ENCODE results near the gene TNK2. TPM values are rescaled to one million over a fixed set of nuclear protein-coding genes. Genes with fewer than 3 reads are reported as not detected.

Gene TNK2
- total RNA-seq, 2 experiments from 2014 or later, result 150 to 177 TPM

DNA sequence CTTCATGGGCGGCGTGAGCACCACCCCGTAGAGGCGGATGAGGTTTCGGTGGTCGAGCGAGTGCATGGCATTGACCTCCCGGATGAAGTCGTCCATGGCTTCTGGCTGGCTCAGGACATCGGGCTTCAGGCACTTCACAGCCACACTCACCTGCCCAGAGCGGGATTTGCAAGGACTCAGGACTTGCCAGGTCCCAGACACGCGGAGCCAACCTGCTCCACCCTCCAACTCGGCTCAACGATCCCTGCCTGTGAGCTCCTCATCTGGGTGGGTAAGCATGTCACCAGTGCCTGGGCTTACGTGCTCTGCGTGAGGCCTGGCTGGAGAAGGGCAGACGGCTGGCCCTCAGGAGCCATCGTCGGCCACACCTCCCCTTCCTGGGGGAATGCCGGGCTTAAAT lies 25.2 kb downstream of the TNK2 start:
- ATAC-seq (no peak), DNase-seq (no peak)
- Mint-ChIP-seq H3K4me3 (no peak overlapping the region), H3K27me3 (no peaks in the 10 kb centered on the region), H3K9me3 (ENCODE audit: low read depth) (no peaks in the 10 kb centered on the region), H3K27ac (no peak overlapping the region), H3K36me3 (peaks cover 23% of the 10 kb centered on the region), H3K4me1 (peaks cover 4% of the 10 kb centered on the region)
- CTCF ChIA-PET, result interaction anchor here (1.4 to 1.6 kb wide), 2 partner anchors 11 to 24 kb away, joined by 3 to 4 read pairs; no protein-coding TSS in a partner anchor

GRCh38 chr3:195882002-195882441 lies 26.3 kb downstream of the TNK2 start:
- no peaks in the 10 kb centered on the region for H3K9me3 Mint-ChIP-seq (ENCODE audit: low read depth)
- CTCF ChIA-PET, result interaction anchor here (1.4 kb wide), 1 partner anchor 23 kb away, joined by 3 read pairs; no protein-coding TSS in a partner anchor
- no peak overlapping the region for H3K27ac Mint-ChIP-seq
- peaks cover 18% of the 10 kb centered on the region for H3K36me3 Mint-ChIP-seq
- peaks cover 2% of the 10 kb centered on the region for H3K4me1 Mint-ChIP-seq
- H3K4me3 Mint-ChIP-seq, result no peak overlapping the region
- DNase-seq, result no peak
- H3K27me3 Mint-ChIP-seq, result no peaks in the 10 kb centered on the region
- no peak for ATAC-seq

GRCh38 chr3:195881276-195881988 lies 26.9 kb downstream of the TNK2 start:
- no peaks in the 10 kb centered on the region for H3K9me3 Mint-ChIP-seq (ENCODE audit: low read depth)
- peaks cover 2% of the 10 kb centered on the region for H3K4me1 Mint-ChIP-seq
- CTCF ChIA-PET, result no interaction called here
- ATAC-seq, result no peak
- no peak for DNase-seq
- H3K36me3 Mint-ChIP-seq, result peaks cover 19% of the 10 kb centered on the region
- H3K4me3 Mint-ChIP-seq, result no peak overlapping the region
- no peak overlapping the region for H3K27ac Mint-ChIP-seq
- H3K27me3 Mint-ChIP-seq, result no peaks in the 10 kb centered on the region

DNA sequence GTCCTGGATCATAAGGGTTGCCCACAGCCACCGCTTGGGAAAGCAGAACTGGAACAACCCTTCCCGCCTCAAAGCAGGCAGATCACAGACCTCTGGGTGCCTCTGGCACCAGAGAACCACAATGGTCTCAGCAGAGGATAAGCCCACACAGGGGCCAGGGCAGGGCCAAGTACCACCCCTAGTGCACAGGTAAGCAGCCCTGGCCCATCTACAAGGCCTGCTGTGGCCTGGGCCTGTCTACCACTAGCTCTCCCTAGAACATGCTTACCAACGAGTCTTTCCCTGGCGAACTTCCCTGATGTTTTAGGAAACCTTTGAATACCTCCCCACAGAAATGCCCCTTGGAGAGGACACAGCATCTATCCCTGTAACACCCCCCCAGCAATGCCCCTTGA lies 28.3 kb downstream of the TNK2 start:
- no peak for DNase-seq
- H3K27me3 Mint-ChIP-seq, result no peaks in the 10 kb centered on the region
- peaks cover 18% of the 10 kb centered on the region for H3K36me3 Mint-ChIP-seq
- ATAC-seq, result no peak
- CTCF ChIA-PET, result no interaction called here
- no peak overlapping the region for H3K4me3 Mint-ChIP-seq
- no peak overlapping the region for H3K27ac Mint-ChIP-seq
- H3K9me3 Mint-ChIP-seq (ENCODE audit: low read depth), result no peaks in the 10 kb centered on the region
- peaks cover 2% of the 10 kb centered on the region for H3K4me1 Mint-ChIP-seq

GRCh38 chr3:195879416-195880036 lies 28.8 kb downstream of the TNK2 start:
- Mint-ChIP-seq H3K27me3 (no peaks in the 10 kb centered on the region), H3K36me3 (peaks cover 18% of the 10 kb centered on the region), H3K4me1 (peaks cover 2% of the 10 kb centered on the region), H3K4me3 (no peak overlapping the region), H3K9me3 (ENCODE audit: low read depth) (no peaks in the 10 kb centered on the region), H3K27ac (peak overlapping the region; percentile 25)
- CTCF ChIA-PET, result no interaction called here
- no peak for ATAC-seq
- no peak for DNase-seq

DNA sequence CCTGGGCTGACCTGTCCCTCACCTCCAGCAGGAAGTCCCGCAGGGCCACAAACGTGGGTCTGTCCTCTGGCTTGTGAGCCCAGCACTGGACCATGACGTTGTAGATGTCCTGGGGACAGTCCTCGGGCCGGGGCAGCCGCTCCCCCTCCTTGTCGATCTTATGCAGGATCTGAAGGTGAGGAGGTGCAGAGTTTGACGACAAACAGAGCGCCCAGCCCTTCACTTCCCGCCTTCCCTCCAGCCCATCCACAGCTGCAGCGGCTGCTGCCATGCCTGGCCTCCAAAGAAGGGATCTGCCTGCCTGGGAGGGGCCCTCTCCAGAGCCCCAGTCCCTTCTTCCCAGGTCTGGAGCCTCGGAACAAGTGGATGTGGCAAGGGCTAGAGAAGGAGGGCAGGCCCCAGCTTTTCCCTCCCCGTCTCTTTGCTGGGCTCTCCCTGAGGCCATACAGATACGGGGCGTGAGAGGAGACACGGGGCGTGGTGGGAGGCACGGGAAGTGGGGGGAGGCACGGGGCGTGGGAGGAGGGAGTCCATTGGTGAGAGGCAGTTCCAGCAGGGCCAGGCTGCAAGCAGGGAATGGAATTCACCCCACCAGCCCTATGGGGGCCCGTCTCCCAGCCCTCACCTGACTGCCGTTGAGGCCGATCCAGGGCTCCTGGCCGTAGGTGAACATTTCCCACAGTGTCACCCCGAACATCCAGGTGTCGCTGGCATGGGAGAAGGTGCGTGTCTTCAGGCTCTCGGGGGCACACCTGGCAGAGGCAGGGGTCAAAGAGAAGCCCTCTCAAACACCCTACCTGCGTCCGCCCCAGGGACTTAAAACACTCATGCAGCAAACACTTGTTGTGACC lies 29.7 kb downstream of the TNK2 start:
- H3K36me3 Mint-ChIP-seq, result peaks cover 14% of the 10 kb centered on the region
- DNase-seq (no peak), ATAC-seq (no peak)
- H3K27me3 Mint-ChIP-seq, result no peaks in the 10 kb centered on the region
- CTCF ChIA-PET, result no interaction called here
- H3K27ac Mint-ChIP-seq, result no peak overlapping the region
- H3K9me3 Mint-ChIP-seq (ENCODE audit: low read depth), result no peaks in the 10 kb centered on the region
- H3K4me1 Mint-ChIP-seq, result peaks cover 2% of the 10 kb centered on the region
- H3K4me3 Mint-ChIP-seq, result no peak overlapping the region

DNA sequence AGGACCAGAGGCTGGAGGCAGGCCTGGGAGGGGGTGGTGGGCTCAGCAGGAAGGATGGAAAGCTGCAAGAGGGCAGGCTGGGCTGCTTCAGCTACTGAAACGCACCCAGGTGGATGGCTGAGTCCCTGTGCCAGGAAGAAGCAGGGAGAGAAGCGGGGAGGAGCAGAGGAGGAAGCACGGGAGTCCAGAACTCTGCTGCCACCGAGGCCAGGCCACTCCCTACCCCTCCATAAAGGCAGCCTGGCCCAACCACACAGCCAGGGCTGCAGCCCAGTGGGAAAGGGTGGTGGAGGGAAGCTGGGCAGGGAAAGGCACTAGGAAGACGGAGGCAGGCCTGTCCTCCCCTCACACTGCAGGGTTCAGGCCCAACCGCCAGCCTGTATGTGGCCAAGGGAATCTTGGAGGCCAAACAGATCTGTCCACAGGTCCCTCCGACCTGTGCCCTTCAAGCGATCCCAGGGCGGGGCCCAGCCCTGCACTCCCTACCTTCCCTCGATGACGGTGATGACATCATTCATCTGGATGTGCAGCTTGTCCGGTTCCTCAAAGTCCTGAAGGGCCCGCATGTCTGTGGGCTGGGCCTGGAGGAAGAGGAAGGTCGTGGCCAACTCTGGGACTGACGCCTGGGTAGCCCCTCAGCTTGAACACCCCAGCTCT lies 30.5 kb downstream of the TNK2 start:
- H3K27me3 Mint-ChIP-seq, result no peaks in the 10 kb centered on the region
- H3K36me3 Mint-ChIP-seq, result peaks cover 10% of the 10 kb centered on the region
- H3K4me3 Mint-ChIP-seq, result no peak overlapping the region
- ATAC-seq (no peak), DNase-seq (no peak)
- CTCF ChIA-PET, result no interaction called here
- H3K4me1 Mint-ChIP-seq, result peaks cover 2% of the 10 kb centered on the region
- H3K27ac Mint-ChIP-seq, result no peak overlapping the region
- no peaks in the 10 kb centered on the region for H3K9me3 Mint-ChIP-seq (ENCODE audit: low read depth)

DNA sequence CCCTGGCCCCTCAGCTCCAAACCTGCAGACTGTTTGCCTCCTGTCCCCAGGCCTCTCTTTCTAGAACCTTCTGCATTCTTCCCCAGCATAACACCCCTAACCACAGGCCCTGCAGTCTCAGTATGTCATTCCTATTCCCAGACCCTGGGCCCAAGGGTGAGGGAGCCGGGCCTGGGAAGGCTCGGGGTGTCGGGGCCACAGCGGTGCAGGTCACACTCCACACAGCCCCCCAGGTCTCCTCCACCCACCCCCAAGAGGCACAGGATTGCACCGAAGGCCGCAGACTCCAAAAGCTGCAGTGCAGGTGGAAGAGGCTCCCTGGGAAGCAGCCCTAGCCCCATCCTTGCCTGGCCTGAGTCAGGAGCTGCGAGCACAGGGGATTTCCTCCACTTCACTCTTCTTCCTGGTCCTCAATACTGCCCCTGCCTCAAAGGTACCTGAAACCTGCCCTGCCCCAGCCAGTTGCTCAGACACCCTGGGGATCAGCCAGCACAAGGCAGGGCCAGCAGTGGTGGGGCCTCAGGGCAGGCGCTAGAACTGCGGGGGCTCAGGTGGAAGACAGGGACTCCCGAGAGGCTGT lies 31.1 kb downstream of the TNK2 start:
- DNase-seq (no peak), ATAC-seq (no peak)
- peaks cover 10% of the 10 kb centered on the region for H3K36me3 Mint-ChIP-seq
- no peak overlapping the region for H3K4me3 Mint-ChIP-seq
- CTCF ChIA-PET, result interaction anchor here (1.5 kb wide), 1 partner anchor 17 kb away, joined by 4 read pairs; no protein-coding TSS in a partner anchor
- no peaks in the 10 kb centered on the region for H3K9me3 Mint-ChIP-seq (ENCODE audit: low read depth)
- peak overlapping the region; percentile 32 for H3K27ac Mint-ChIP-seq
- no peaks in the 10 kb centered on the region for H3K27me3 Mint-ChIP-seq
- H3K4me1 Mint-ChIP-seq, result peaks cover 2% of the 10 kb centered on the region

DNA sequence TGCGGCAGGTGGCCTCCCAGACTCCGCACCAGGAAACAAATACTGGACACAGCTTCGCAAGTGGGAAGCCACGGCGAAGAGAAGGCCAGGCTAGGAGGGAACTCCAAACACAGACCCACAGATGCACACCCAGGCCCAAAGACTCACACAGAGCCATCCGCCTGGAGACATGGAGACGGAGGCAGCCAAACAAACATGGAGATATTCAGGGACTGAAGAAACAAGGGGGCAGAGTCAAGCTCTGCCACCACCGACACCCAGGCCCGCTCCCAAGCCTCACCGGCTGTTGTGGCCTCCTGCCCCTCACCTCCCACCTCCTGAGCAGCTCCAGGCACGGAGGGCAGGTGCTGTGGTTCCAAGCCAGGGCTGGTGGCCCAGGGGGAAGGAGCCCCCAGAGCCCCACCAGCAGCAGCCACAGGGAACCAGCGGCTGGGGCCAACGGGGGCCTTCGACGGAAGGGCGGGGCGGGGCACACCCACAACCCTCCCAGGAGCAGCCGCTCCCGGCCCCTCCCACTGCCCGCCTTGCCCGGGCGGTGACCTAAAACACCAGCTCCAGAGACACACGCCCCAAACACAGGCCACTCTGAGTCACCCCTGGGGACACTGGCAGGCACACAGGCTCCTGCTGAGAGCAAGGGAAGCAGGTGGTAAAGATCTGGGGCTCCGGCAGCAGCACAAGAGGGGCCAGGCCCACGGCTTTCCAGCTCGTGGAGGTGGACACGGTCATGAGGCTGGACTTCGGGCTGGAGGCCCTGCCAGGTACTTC lies 31.9 kb downstream of the TNK2 start:
- Mint-ChIP-seq H3K4me3 (no peak overlapping the region), H3K36me3 (peaks cover 10% of the 10 kb centered on the region), H3K9me3 (ENCODE audit: low read depth) (no peaks in the 10 kb centered on the region), H3K27me3 (no peaks in the 10 kb centered on the region), H3K27ac (no peak overlapping the region), H3K4me1 (peaks cover 2% of the 10 kb centered on the region)
- no peak for DNase-seq
- ATAC-seq, result peak; percentile 34
- CTCF ChIA-PET, result interaction anchor here (1.5 kb wide), 1 partner anchor 18 kb away, joined by 4 read pairs; no protein-coding TSS in a partner anchor

GRCh38 chr3:195875482-195876236 lies 32.7 kb downstream of the TNK2 start:
- H3K27me3 Mint-ChIP-seq, result no peaks in the 10 kb centered on the region
- CTCF ChIA-PET, result interaction anchor here (1.5 kb wide), 1 partner anchor 19 kb away, joined by 4 read pairs; no protein-coding TSS in a partner anchor
- H3K4me1 Mint-ChIP-seq, result peaks cover 2% of the 10 kb centered on the region
- H3K27ac Mint-ChIP-seq, result no peak overlapping the region
- ATAC-seq, result no peak
- no peak for DNase-seq
- peaks cover 10% of the 10 kb centered on the region for H3K36me3 Mint-ChIP-seq
- no peaks in the 10 kb centered on the region for H3K9me3 Mint-ChIP-seq (ENCODE audit: low read depth)
- H3K4me3 Mint-ChIP-seq, result no peak overlapping the region

- H3K4me3 Mint-ChIP-seq, result no peak overlapping the region
- DNase-seq, result no peak
- no peaks in the 10 kb centered on the region for H3K9me3 Mint-ChIP-seq (ENCODE audit: low read depth)
- peaks cover 8% of the 10 kb centered on the region for H3K36me3 Mint-ChIP-seq
- H3K4me1 Mint-ChIP-seq, result peaks cover 2% of the 10 kb centered on the region
- CTCF ChIA-PET, result no interaction called here
- ATAC-seq, result no peak
- H3K27me3 Mint-ChIP-seq, result no peaks in the 10 kb centered on the region
- H3K27ac Mint-ChIP-seq, result no peak overlapping the region
Measured at GRCh38 chr3:195873971-195874370, 34.4 kb downstream of the TNK2 start.
